ENCODE data around the gene RHBDL1.

RHBDL1 gene

DNA sequence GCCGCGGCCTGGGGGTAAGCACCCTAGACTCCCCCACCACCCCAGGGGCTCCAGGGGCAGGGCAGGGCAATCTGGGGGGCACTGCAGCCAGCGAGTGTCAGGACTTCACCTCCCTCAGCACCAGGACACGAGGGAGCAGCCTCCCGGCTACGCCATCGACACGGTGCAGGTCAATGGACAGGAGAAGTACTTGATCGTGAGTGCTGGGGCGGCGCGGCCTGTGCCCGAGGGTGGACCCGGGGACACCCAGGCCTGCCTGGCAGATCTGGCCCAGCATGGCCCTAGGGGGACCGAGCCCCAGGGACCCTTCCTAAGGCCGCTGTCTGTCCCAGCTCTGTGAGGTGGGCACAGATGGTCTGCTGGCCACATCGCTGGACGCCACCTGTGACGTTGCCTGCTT is 3.1 kb upstream of the RHBDL1 start:
- TF ChIP-seq, protein P1, sequence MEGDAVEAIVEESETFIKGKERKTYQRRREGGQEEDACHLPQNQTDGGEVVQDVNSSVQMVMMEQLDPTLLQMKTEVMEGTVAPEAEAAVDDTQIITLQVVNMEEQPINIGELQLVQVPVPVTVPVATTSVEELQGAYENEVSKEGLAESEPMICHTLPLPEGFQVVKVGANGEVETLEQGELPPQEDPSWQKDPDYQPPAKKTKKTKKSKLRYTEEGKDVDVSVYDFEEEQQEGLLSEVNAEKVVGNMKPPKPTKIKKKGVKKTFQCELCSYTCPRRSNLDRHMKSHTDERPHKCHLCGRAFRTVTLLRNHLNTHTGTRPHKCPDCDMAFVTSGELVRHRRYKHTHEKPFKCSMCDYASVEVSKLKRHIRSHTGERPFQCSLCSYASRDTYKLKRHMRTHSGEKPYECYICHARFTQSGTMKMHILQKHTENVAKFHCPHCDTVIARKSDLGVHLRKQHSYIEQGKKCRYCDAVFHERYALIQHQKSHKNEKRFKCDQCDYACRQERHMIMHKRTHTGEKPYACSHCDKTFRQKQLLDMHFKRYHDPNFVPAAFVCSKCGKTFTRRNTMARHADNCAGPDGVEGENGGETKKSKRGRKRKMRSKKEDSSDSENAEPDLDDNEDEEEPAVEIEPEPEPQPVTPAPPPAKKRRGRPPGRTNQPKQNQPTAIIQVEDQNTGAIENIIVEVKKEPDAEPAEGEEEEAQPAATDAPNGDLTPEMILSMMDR (conservative IDR thresholded peaks at IDR 0.05; ENCODE audit: low read depth, low read length): no peak
- H3K4me3 ChIP-seq (ENCODE audit: low read length): no peak overlapping the region
- no peak for DNase-seq (ENCODE audit: low read depth)

DNA sequence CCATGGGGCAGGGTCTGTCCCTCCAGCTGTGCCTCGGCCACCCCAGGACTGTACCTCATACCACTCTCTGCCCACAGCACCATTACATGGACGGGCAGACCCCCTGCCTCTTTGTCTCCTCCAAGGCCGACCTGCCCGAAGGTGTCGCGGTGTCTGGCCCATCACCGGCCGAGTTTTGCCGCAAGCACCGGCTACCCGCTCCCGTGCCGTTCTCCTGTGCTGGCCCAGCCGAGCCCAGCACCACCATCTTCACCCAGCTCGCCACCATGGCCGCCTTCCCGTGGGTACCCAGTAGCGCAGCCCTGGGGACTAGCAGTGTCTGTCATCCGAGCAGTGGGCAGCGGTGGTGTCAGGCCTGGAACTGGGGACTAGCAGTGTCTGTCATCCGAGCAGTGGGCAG is 2.6 kb upstream of the RHBDL1 start:
- H3K4me3 ChIP-seq (ENCODE audit: low read length): no peak overlapping the region
- DNase-seq (ENCODE audit: low read depth): no peak
- TF ChIP-seq, protein P1 (conservative IDR thresholded peaks at IDR 0.05; ENCODE audit: low read depth, low read length): no peak

DNA sequence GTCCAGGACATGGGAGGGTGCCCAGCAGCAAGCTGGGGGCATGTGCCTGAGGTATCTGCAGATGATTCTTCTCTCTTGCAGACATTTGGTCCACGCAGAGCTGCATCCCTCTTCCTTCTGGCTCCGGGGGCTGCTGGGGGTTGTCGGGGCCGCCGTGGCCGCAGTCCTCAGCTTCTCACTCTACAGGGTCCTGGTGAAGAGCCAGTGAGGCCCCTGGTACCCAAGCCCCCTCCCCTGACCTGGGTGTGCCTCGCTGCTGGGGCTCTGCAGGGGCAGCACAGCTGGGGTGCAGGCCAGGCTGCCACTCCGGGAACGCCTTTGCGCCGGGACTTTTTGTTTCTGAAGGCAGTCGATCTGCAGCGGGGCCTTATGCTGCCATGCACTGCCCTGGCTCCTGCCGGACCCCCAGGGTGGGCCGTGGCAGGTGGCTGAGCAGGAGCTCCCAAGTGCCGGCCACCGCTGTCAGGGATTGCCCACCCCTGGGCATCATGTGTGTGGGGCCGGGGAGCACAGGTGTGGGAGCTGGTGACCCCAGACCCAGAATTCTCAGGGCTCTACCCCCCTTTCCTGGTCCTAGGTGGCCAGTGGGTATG is 2.0 kb upstream of the RHBDL1 start:
- no peak for DNase-seq (ENCODE audit: low read depth)
- TF ChIP-seq, protein P1 (conservative IDR thresholded peaks at IDR 0.05; ENCODE audit: low read depth, low read length): no peak
- no peak overlapping the region for H3K4me3 ChIP-seq (ENCODE audit: low read length)

DNA sequence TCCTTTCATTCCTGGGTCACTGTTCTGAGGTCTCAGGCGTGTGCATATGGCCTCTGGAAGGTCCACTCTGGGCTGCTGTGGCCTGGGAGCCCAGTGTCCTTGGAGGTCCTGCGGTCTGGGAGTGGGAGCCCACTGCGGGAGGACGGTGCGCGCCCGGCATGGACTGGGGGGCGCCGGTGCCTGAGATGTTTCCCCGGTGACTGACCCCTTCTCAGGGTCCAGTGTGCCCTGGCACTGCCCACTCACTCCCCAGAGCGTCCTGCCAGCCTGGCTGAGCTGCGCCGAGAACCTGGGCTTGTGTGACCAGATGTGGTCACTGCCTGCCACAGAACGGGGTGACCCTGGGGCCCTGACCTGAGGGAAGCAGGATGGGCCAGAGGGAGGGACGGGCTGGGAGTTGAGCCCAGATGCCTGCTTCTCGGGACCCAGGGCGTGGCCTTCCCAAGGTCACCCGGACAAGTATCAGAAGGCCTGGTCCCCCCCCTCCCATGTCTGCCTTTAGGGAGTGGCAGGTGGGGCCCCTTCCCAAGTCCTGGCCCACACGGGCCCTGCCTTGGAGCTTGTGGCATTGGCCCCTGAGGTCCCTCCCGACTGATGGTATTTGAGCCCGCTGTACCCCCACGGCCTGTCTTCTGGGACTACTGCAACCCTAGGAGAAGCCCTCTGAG is 1.1 kb upstream of the RHBDL1 start:
- H3K4me3 ChIP-seq (ENCODE audit: low read length): no peak overlapping the region
- TF ChIP-seq, protein P1 (conservative IDR thresholded peaks at IDR 0.05; ENCODE audit: low read depth, low read length): no peak

DNA sequence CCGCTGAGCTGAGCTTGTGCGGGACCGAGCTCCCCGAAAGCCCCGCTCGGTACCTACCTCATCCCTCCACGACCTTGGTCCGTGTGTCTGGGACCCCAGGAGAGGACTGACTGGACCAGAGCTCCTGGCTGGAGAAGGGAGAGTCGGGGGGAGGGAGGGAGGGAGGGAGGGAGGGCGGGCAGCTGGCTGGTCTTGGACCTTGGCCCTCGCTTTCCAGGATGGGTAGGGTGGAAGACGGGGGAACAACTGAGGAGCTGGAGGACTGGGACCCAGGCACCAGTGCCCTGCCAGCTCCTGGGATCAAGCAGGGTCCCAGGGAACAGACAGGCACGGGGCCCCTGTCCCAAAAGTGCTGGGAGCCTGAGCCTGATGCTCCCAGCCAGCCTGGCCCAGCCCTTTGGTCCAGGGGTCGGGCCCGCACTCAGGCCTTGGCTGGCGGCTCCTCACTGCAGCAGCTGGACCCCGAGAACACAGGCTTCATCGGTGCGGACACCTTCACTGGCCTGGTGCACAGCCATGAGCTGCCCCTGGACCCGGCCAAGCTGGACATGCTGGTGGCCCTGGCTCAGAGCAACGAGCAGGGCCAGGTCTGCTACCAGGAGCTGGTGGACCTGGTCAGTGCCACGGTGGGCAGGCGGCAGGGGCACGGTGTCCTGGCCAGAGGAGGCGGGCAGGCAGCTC is 553 bp downstream of the RHBDL1 start:
- TF ChIP-seq, protein P1 (conservative IDR thresholded peaks at IDR 0.05; ENCODE audit: low read depth, low read length): no peak
- DNase-seq (ENCODE audit: low read depth): no peak
- peak overlapping the region; percentile 46 for H3K4me3 ChIP-seq (ENCODE audit: low read length)

More for the DNA sequence above, 1.1 kb upstream of the RHBDL1 start:
- DNase-seq (ENCODE audit: low read depth): no peak

DNA sequence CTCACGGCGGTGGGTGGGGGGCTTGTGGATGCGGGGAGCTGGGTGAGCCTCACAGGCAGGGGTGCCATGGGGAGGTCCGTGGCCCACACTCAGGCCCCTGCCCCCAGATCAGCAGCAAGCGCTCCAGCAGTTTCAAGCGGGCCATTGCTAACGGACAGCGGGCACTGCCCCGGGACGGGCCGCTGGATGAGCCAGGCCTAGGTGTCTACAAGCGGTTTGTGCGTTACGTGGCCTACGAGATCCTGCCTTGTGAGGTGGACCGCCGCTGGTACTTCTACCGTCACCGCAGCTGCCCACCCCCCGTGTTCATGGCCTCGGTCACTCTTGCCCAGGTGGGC is 1.1 kb downstream of the RHBDL1 start:
- no peak overlapping the region for H3K4me3 ChIP-seq (ENCODE audit: low read length)
- DNase-seq (ENCODE audit: low read depth): no peak
- TF ChIP-seq, protein P1 (conservative IDR thresholded peaks at IDR 0.05; ENCODE audit: low read depth, low read length): no peak

DNA sequence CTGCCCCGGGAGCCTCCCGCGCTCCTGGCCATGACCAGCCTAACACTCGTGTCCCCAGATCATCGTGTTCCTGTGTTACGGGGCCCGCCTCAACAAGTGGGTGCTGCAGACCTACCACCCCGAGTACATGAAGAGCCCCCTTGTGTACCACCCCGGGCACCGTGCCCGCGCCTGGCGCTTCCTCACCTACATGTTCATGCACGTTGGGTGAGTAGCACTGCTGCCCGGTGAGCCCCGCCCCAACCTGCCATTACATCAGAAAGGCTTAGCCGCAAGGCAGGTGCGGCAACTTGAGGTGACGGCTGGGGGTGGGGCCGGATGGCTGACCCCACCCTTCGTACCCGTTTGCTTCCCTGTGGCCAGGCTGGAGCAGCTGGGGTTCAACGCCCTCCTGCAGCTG is 1.4 kb downstream of the RHBDL1 start:
- no peak overlapping the region for H3K4me3 ChIP-seq (ENCODE audit: low read length)

More for the DNA sequence above, 1.4 kb downstream of the RHBDL1 start:
- no peak for DNase-seq (ENCODE audit: low read depth)
- TF ChIP-seq, protein P1 (conservative IDR thresholded peaks at IDR 0.05; ENCODE audit: low read depth, low read length): no peak
